ENCODE measurements around the gene HECTD2.
"Not testable (repeated sequence)": the region's sequence is repeated elsewhere in the genome, so short reads cannot be mapped to it uniquely, and the experiment has no call there.

HECTD2 gene

GRCh38 chr10:91517394-91517793 is 107.2 kb downstream of the HECTD2 start:
- Histone ChIP-seq H3K9me3 (no peaks in the 10 kb centered on the region), H3K36me3 (replicated peaks) (no peaks in the 10 kb centered on the region), H3K27me3 (ENCODE audit: low read depth) (no peaks in the 10 kb centered on the region), H3K4me3 (no peak overlapping the region), H3K4me1 (no peaks in the 10 kb centered on the region)
- DNase-seq (ENCODE audit: low spot score in 2 of 2): no peak
- in situ Hi-C loops (cut with MboI; ENCODE audit: low sequenced_read_pairs): no loop called here

- Histone ChIP-seq H3K27me3 (ENCODE audit: low read depth) (no peaks in the 10 kb centered on the region), H3K9me3 (no peaks in the 10 kb centered on the region), H3K4me3 (no peak overlapping the region), H3K36me3 (replicated peaks) (no peaks in the 10 kb centered on the region), H3K4me1 (no peaks in the 10 kb centered on the region)
- no peak for DNase-seq (ENCODE audit: low spot score in 2 of 2)
- in situ Hi-C loops (cut with MboI; ENCODE audit: low sequenced_read_pairs): no loop called here
Observed at GRCh38 chr10:91519899-91520514, 109.9 kb downstream of the HECTD2 start.

GRCh38 chr10:91520661-91521060 is 110.5 kb downstream of the HECTD2 start:
- no peaks in the 10 kb centered on the region for H3K4me1 ChIP-seq
- no peak for DNase-seq (ENCODE audit: low spot score in 2 of 2)
- H3K4me3 ChIP-seq: no peak overlapping the region
- no peaks in the 10 kb centered on the region for H3K27me3 ChIP-seq (ENCODE audit: low read depth)
- no peaks in the 10 kb centered on the region for H3K9me3 ChIP-seq
- in situ Hi-C loops (cut with MboI; ENCODE audit: low sequenced_read_pairs): no loop called here
- no peaks in the 10 kb centered on the region for H3K36me3 ChIP-seq (replicated peaks)

GRCh38 chr10:91521439-91521838 is 111.3 kb downstream of the HECTD2 start:
- Histone ChIP-seq H3K9me3 (no peaks in the 10 kb centered on the region), H3K4me3 (no peak overlapping the region), H3K4me1 (no peaks in the 10 kb centered on the region), H3K36me3 (replicated peaks) (no peaks in the 10 kb centered on the region), H3K27me3 (ENCODE audit: low read depth) (no peaks in the 10 kb centered on the region)
- no peak for DNase-seq (ENCODE audit: low spot score in 2 of 2)
- in situ Hi-C loops (cut with MboI; ENCODE audit: low sequenced_read_pairs): no loop called here

- no peak for DNase-seq (ENCODE audit: low spot score in 2 of 2)
- Histone ChIP-seq H3K36me3 (replicated peaks) (no peaks in the 10 kb centered on the region), H3K4me1 (no peaks in the 10 kb centered on the region), H3K27me3 (ENCODE audit: low read depth) (no peaks in the 10 kb centered on the region), H3K9me3 (no peaks in the 10 kb centered on the region), H3K4me3 (no peak overlapping the region)
- in situ Hi-C loops (cut with MboI; ENCODE audit: low sequenced_read_pairs): no loop called here
Observed at GRCh38 chr10:91525896-91526712, 116.0 kb downstream of the HECTD2 start.

- H3K27me3 ChIP-seq (ENCODE audit: low read depth): no peaks in the 10 kb centered on the region
- DNase-seq (ENCODE audit: low spot score in 2 of 2): no peak
- no peak overlapping the region for H3K4me3 ChIP-seq
- no peaks in the 10 kb centered on the region for H3K36me3 ChIP-seq (replicated peaks)
- H3K4me1 ChIP-seq: no peaks in the 10 kb centered on the region
- in situ Hi-C loops (cut with MboI; ENCODE audit: low sequenced_read_pairs): no loop called here
- H3K9me3 ChIP-seq: no peaks in the 10 kb centered on the region
Observed at GRCh38 chr10:91528080-91528479, 117.9 kb downstream of the HECTD2 start.

- H3K27me3 ChIP-seq (ENCODE audit: low read depth): no peaks in the 10 kb centered on the region
- no peaks in the 10 kb centered on the region for H3K36me3 ChIP-seq (replicated peaks)
- H3K4me1 ChIP-seq: no peaks in the 10 kb centered on the region
- H3K9me3 ChIP-seq: no peaks in the 10 kb centered on the region
- no peak for DNase-seq (ENCODE audit: low spot score in 2 of 2)
- in situ Hi-C loops (cut with MboI; ENCODE audit: low sequenced_read_pairs): no loop called here
- H3K4me3 ChIP-seq: no peak overlapping the region
Observed at GRCh38 chr10:91528768-91529167, 118.6 kb downstream of the HECTD2 start.

GRCh38 chr10:91534789-91535188 is 124.6 kb downstream of the HECTD2 start:
- DNase-seq (ENCODE audit: low spot score in 2 of 2); H3K9me3 ChIP-seq; H3K4me1 ChIP-seq; H3K27me3 ChIP-seq (ENCODE audit: low read depth); H3K4me3 ChIP-seq; H3K36me3 ChIP-seq (replicated peaks); in situ Hi-C loops (cut with MboI; ENCODE audit: low sequenced_read_pairs): not testable (repeated sequence)

GRCh38 chr10:91536111-91536510 is 126.0 kb downstream of the HECTD2 start:
- H3K9me3 ChIP-seq: peaks cover 3% of the 10 kb centered on the region; the same call in 1 of the 2 replicates
- in situ Hi-C loops (cut with MboI; ENCODE audit: low sequenced_read_pairs): no loop called here
- H3K4me3 ChIP-seq: no peak overlapping the region
- no peaks in the 10 kb centered on the region for H3K4me1 ChIP-seq
- no peak for DNase-seq (ENCODE audit: low spot score in 2 of 2)
- H3K36me3 ChIP-seq (replicated peaks): no peaks in the 10 kb centered on the region
- H3K27me3 ChIP-seq (ENCODE audit: low read depth): no peaks in the 10 kb centered on the region

- Histone ChIP-seq H3K4me3 (no peak overlapping the region), H3K36me3 (replicated peaks) (no peaks in the 10 kb centered on the region), H3K4me1 (no peaks in the 10 kb centered on the region), H3K9me3 (peaks cover 3% of the 10 kb centered on the region; the same call in 1 of the 2 replicates), H3K27me3 (ENCODE audit: low read depth) (no peaks in the 10 kb centered on the region)
- in situ Hi-C loops (cut with MboI; ENCODE audit: low sequenced_read_pairs): no loop called here
- DNase-seq (ENCODE audit: low spot score in 2 of 2): no peak
Observed at GRCh38 chr10:91536733-91537132, 126.6 kb downstream of the HECTD2 start.

- Histone ChIP-seq H3K4me3 (no peak overlapping the region), H3K4me1 (no peaks in the 10 kb centered on the region), H3K27me3 (ENCODE audit: low read depth) (no peaks in the 10 kb centered on the region), H3K9me3 (peaks cover 3% of the 10 kb centered on the region; the same call in 1 of the 2 replicates), H3K36me3 (replicated peaks) (no peaks in the 10 kb centered on the region)
- DNase-seq (ENCODE audit: low spot score in 2 of 2): no peak
- in situ Hi-C loops (cut with MboI; ENCODE audit: low sequenced_read_pairs): no loop called here
Observed at GRCh38 chr10:91537614-91538383, 127.7 kb downstream of the HECTD2 start.

GRCh38 chr10:91539930-91540329 is 129.8 kb downstream of the HECTD2 start:
- in situ Hi-C loops (cut with MboI; ENCODE audit: low sequenced_read_pairs): no loop called here

GRCh38 chr10:91540733-91541132 is 130.6 kb downstream of the HECTD2 start:
- in situ Hi-C loops (cut with MboI; ENCODE audit: low sequenced_read_pairs): no loop called here
- Histone ChIP-seq H3K36me3 (replicated peaks) (no peaks in the 10 kb centered on the region), H3K4me3 (no peak overlapping the region), H3K27me3 (ENCODE audit: low read depth) (no peaks in the 10 kb centered on the region), H3K9me3 (peaks cover 3% of the 10 kb centered on the region; the same call in 1 of the 2 replicates), H3K4me1 (no peaks in the 10 kb centered on the region)
- DNase-seq (ENCODE audit: low spot score in 2 of 2): no peak

More at GRCh38 chr10:91539930-91540329, 129.8 kb downstream of the HECTD2 start:
- H3K27me3 ChIP-seq (ENCODE audit: low read depth): no peaks in the 10 kb centered on the region
- no peak for DNase-seq (ENCODE audit: low spot score in 2 of 2)
- H3K4me1 ChIP-seq: no peaks in the 10 kb centered on the region
- peaks cover 3% of the 10 kb centered on the region; the same call in 1 of the 2 replicates for H3K9me3 ChIP-seq
- no peak overlapping the region for H3K4me3 ChIP-seq
- H3K36me3 ChIP-seq (replicated peaks): no peaks in the 10 kb centered on the region

GRCh38 chr10:91541481-91541880 is 131.3 kb downstream of the HECTD2 start:
- no peak for DNase-seq (ENCODE audit: low spot score in 2 of 2)
- Histone ChIP-seq H3K4me3 (no peak overlapping the region), H3K9me3 (peaks cover 3% of the 10 kb centered on the region; the same call in 1 of the 2 replicates), H3K4me1 (no peaks in the 10 kb centered on the region), H3K27me3 (ENCODE audit: low read depth) (no peaks in the 10 kb centered on the region), H3K36me3 (replicated peaks) (no peaks in the 10 kb centered on the region)
- in situ Hi-C loops (cut with MboI; ENCODE audit: low sequenced_read_pairs): no loop called here
